Cardiac fibroblast (primary cell): ENCODE results near the gene OR5T2.

Source experiments
- DNase-seq, 2 donors: peaks; one replicate each; pipeline versions ENCODE4 v3.0.0 to v3.0.0-alpha.2; 2010; ENCODE audit warnings: low read depth in 2 of 2
- H3K4me3 ChIP-seq, 2 donors: replicated peaks in 1 of 2; 1 replicate in 1 of 2; 2 replicates in 1 of 2; pipeline ENCODE4 v1.5.1; 2011; ENCODE audit warnings: low read depth in 2 of 2, low read length in 2 of 2, mild to moderate bottlenecking in 2 of 2, moderate library complexity in 1 of 2
- CTCF ChIP-seq: IDR thresholded peaks from one replicate; pipeline ENCODE4 v1.5.1; 2011; ENCODE audit warnings: low read depth, mild to moderate bottlenecking, low read length, inconsistent platforms

Gene OR5T2

GRCh38 chr11:56197367-56197766, 36.7 kb downstream of the OR5T2 start:
- TF ChIP-seq CTCF, result no peak
- H3K4me3 ChIP-seq, result no peak overlapping the region
- no peak for DNase-seq

GRCh38 chr11:56196705-56197104, 37.4 kb downstream of the OR5T2 start:
- DNase-seq, result no peak
- TF ChIP-seq CTCF, result no peak
- H3K4me3 ChIP-seq, result no peak overlapping the region

- H3K4me3 ChIP-seq, result no peak overlapping the region
- no peak for DNase-seq
- TF ChIP-seq CTCF, result no peak
Measured at GRCh38 chr11:56188602-56189001, 45.5 kb downstream of the OR5T2 start.

- TF ChIP-seq CTCF, result no peak
- no peak overlapping the region for H3K4me3 ChIP-seq
- DNase-seq, result no peak
Measured at GRCh38 chr11:56183459-56183858, 50.6 kb downstream of the OR5T2 start.
